ACC112 (cell line): ENCODE results near the gene GALNT16.
"Not testable (repeated sequence)": the region's sequence is repeated elsewhere in the genome, so short reads cannot be mapped to it uniquely, and the experiment has no call there.

Experiments
- H2AFZ ChIP-seq: fragments of 200-600 bp; sonication (generic); one replicate; pipeline ENCODE4 v1.6.0; 2017; ENCODE audit warnings: antibody characterized with exemption, low read length; ENCODE audit not compliant: unreplicated experiment
- H3K27ac ChIP-seq: fragments of 200-600 bp; sonication (generic); 2 replicates; pipeline ENCODE4 v1.5.1; 2014; ENCODE audit warnings: low read depth, mild to moderate bottlenecking, antibody characterized with exemption, low read length, moderate library complexity
- H3K27me3 ChIP-seq: fragments of 200-600 bp; sonication (generic); 2 replicates; pipeline ENCODE4 v1.6.1; 2014; ENCODE audit warnings: mild to moderate bottlenecking, antibody characterized with exemption, low read length, moderate library complexity, mixed read lengths; ENCODE audit not compliant: insufficient read depth
- H3K36me3 ChIP-seq: fragments of 200-600 bp; sonication (generic); 2 replicates; pipeline ENCODE4 v1.6.1; 2016; ENCODE audit warnings: mild to moderate bottlenecking, antibody characterized with exemption, low read length, moderate library complexity, mixed read lengths; ENCODE audit not compliant: insufficient read depth
- H3K4me1 ChIP-seq: fragments of 200-600 bp; sonication (generic); one replicate; pipeline ENCODE4 v1.6.1; 2016; ENCODE audit warnings: low read length, mixed read lengths; ENCODE audit not compliant: insufficient read depth, unreplicated experiment, control insufficient read depth
- H3K4me3 ChIP-seq: fragments of 200-600 bp; sonication (generic); 2 replicates; pipeline ENCODE4 v1.5.1; 2014; ENCODE audit warnings: mild to moderate bottlenecking, low read depth, low read length
- H3K79me2 ChIP-seq: fragments of 200-600 bp; sonication (generic); one replicate; pipeline ENCODE4 v1.6.0; 2016; ENCODE audit warnings: low read length; ENCODE audit not compliant: control insufficient read depth, unreplicated experiment, insufficient read depth

Gene GALNT16

GRCh38 chr14:69268763-69269162 lies 8.8 kb downstream of the GALNT16 start:
- Histone ChIP-seq H2AFZ (peak overlapping the region; percentile 74), H3K36me3 (no peaks in the 10 kb centered on the region), H3K27ac (peak overlapping the region; percentile 71), H3K79me2 (no peaks in the 10 kb centered on the region), H3K4me3 (no peak overlapping the region), H3K4me1 (peaks cover 30% of the 10 kb centered on the region), H3K27me3 (no peaks in the 10 kb centered on the region)

DNA sequence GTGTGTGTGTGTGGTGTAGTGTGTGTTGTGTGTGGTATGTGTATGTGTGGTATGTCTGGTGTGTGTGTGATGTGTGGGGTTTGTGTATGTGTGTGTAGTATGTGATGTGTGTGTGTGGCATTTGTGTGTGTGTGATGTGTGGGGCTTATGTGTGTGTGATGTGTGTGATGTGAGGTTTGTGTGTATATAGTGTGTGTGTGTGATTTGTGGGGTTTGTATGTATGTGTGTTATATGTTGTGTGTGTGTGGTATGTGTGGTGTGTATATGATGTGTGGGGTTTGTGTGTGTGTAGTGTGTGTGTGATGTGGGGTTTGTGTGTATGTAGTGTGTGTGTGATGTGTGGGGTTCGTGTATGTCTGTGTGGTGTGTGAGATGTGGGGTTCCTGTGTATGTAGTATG lies 9.4 kb downstream of the GALNT16 start:
- H3K36me3 ChIP-seq, result no peaks in the 10 kb centered on the region
- peaks cover 25% of the 10 kb centered on the region for H3K4me1 ChIP-seq
- peak overlapping the region; percentile 74 for H2AFZ ChIP-seq
- H3K79me2 ChIP-seq, result no peaks in the 10 kb centered on the region
- H3K4me3 ChIP-seq, result no peak overlapping the region
- peak overlapping the region; percentile 71 for H3K27ac ChIP-seq
- no peaks in the 10 kb centered on the region for H3K27me3 ChIP-seq

GRCh38 chr14:69270097-69270496 lies 10.1 kb downstream of the GALNT16 start:
- Histone ChIP-seq H3K36me3 (no peaks in the 10 kb centered on the region), H3K27ac (no peak overlapping the region), H3K79me2 (no peaks in the 10 kb centered on the region), H3K4me1 (peaks cover 25% of the 10 kb centered on the region), H2AFZ (no peak overlapping the region), H3K4me3 (no peak overlapping the region), H3K27me3 (no peaks in the 10 kb centered on the region)

DNA sequence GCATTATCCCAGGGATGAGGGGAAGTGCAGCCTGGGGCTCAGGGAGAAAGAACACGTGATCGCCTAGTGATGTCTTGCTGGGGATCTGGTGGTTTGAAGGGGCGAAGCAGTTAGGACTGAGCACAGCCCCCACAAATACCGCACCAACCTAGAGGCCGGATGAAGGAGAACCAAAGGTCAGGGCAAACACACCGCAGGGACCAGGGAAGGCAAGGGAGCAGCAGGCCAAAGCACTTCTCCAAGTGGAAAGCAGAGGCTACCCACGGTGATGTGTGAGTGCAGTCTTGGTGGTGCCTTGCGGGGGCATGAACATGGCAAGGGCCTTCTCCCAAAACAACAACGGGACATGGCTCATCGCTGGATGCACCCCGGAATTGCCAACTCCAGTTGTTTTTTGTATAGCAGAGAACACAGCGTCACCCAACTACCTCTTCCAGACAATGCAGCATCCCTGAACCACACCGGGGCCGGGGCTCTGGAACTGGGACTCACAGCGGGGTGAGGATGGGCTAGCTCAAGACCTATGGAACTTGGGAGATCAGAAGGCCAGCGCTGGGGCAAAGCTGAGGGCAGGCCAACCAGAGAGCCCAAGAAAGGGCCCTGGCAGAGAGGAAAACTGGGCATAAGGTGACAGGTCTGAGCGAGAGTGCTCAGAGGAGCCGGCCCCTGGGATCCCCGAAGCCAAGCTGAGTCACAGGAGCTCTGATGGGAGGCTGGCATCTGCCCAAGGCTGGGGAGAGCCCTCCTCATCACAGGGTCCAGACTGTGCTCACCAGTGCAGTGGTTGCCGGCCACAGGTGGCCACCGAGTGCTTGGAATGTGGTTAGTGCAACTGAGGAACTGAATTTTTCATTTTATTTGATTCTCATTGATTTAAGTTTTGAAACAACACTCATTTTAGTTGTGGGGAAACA lies 11.1 kb downstream of the GALNT16 start:
- H3K36me3 ChIP-seq, result no peaks in the 10 kb centered on the region
- peaks cover 25% of the 10 kb centered on the region for H3K4me1 ChIP-seq
- H3K79me2 ChIP-seq, result no peaks in the 10 kb centered on the region
- no peak overlapping the region for H3K4me3 ChIP-seq
- no peak overlapping the region for H2AFZ ChIP-seq
- no peaks in the 10 kb centered on the region for H3K27me3 ChIP-seq
- no peak overlapping the region for H3K27ac ChIP-seq

- Histone ChIP-seq H3K27ac (no peak overlapping the region), H3K4me1 (peaks cover 6% of the 10 kb centered on the region), H3K4me3 (no peak overlapping the region), H2AFZ (no peak overlapping the region), H3K36me3 (no peaks in the 10 kb centered on the region), H3K27me3 (no peaks in the 10 kb centered on the region), H3K79me2 (no peaks in the 10 kb centered on the region)
Observed at GRCh38 chr14:69274321-69274720, 14.4 kb downstream of the GALNT16 start.

- Histone ChIP-seq H3K27ac (no peak overlapping the region), H3K36me3 (no peaks in the 10 kb centered on the region), H2AFZ (no peak overlapping the region), H3K27me3 (no peaks in the 10 kb centered on the region), H3K4me3 (no peak overlapping the region), H3K79me2 (no peaks in the 10 kb centered on the region), H3K4me1 (peaks cover 5% of the 10 kb centered on the region)
Observed at GRCh38 chr14:69275331-69275730, 15.4 kb downstream of the GALNT16 start.

GRCh38 chr14:69277356-69277755 lies 17.4 kb downstream of the GALNT16 start:
- not testable (repeated sequence) for H2AFZ ChIP-seq, H3K4me3 ChIP-seq, H3K27ac ChIP-seq, H3K36me3 ChIP-seq, H3K79me2 ChIP-seq, H3K27me3 ChIP-seq, H3K4me1 ChIP-seq

- Histone ChIP-seq H3K27ac (no peak overlapping the region), H3K79me2 (no peaks in the 10 kb centered on the region), H3K4me1 (no peaks in the 10 kb centered on the region), H3K27me3 (no peaks in the 10 kb centered on the region), H2AFZ (no peak overlapping the region), H3K4me3 (no peak overlapping the region), H3K36me3 (no peaks in the 10 kb centered on the region)
Observed at GRCh38 chr14:69280746-69281291, 20.9 kb downstream of the GALNT16 start.

DNA sequence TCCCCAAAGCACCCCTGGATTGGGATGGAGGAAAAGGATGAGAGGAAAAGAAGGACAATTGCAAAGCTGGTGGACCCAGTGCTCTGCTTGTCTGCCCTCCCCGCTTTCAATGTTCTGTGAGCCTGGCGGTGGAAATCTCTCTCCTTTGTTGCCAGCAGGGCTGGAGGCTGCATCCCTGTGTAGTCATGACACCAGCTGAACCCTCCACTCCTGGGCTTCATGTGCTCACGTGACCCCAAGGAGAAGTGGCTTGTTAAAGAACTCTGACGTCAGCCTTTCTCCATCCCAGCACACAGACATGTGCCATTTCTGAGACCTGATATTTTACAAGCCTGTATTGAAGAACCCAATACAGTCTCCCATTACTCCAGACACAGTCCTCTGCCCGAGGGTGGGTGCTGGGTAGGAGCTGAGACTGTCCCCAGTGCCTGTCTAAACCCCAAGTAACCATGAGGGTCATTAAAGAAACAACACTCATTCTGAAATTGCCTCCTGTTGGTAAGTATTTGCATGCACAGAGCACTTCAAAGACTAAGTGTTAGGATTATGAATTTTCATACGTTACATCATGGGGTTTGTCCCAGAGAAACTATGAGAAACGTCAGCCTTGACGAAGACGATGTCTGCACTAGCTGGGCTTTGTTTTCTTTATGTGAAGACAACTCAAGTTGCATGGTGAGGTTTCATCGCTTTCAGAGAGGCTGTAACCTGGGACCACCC lies 21.7 kb downstream of the GALNT16 start:
- Histone ChIP-seq H3K79me2 (no peaks in the 10 kb centered on the region), H2AFZ (no peak overlapping the region), H3K27ac (no peak overlapping the region), H3K36me3 (no peaks in the 10 kb centered on the region), H3K27me3 (no peaks in the 10 kb centered on the region), H3K4me3 (no peak overlapping the region), H3K4me1 (no peaks in the 10 kb centered on the region)

GRCh38 chr14:69282448-69282847 lies 22.5 kb downstream of the GALNT16 start:
- H2AFZ ChIP-seq, result no peak overlapping the region
- no peak overlapping the region for H3K27ac ChIP-seq
- H3K79me2 ChIP-seq, result no peaks in the 10 kb centered on the region
- no peaks in the 10 kb centered on the region for H3K27me3 ChIP-seq
- H3K36me3 ChIP-seq, result no peaks in the 10 kb centered on the region
- H3K4me3 ChIP-seq, result no peak overlapping the region
- no peaks in the 10 kb centered on the region for H3K4me1 ChIP-seq
